HG02870 (cell line): Measurements from ENCODE around the gene RNF166.

Experiments used
- ATAC-seq: cut with Tn5 transposase; IDR thresholded peaks from one replicate; pipeline ENCODE4 v1.9.1; 2021; ENCODE audit warnings: mild to moderate bottlenecking, moderate library complexity; ENCODE audit not compliant: unreplicated experiment

The RNF166 gene

DNA sequence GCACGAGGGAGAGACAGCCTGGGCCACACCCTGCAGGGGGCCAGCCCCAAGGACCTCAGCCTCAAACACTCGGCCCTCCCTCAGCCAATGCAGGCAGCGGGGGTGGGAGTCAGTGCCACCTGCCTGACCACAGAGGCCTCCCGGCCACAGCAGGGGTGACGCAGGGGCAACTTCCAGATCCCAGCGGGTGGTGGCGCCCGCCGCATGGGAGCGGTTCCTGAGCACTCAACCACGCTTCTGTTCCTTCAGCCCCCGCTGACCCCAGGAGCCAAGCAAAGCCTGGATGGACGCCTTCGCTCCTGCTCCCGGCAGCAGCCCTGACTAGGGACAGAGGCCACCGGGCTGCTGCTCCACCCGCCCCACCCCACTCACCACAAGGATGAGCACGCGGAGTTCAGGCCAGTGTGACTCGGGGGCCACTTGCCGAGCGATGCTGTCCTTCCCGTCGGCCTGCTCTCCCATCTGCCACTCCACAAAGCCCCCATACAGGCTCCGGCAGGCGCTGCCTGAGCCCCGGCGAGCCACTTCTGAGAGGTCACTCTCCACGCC, 50.4 kb downstream of the RNF166 start:
- no peak for ATAC-seq

DNA sequence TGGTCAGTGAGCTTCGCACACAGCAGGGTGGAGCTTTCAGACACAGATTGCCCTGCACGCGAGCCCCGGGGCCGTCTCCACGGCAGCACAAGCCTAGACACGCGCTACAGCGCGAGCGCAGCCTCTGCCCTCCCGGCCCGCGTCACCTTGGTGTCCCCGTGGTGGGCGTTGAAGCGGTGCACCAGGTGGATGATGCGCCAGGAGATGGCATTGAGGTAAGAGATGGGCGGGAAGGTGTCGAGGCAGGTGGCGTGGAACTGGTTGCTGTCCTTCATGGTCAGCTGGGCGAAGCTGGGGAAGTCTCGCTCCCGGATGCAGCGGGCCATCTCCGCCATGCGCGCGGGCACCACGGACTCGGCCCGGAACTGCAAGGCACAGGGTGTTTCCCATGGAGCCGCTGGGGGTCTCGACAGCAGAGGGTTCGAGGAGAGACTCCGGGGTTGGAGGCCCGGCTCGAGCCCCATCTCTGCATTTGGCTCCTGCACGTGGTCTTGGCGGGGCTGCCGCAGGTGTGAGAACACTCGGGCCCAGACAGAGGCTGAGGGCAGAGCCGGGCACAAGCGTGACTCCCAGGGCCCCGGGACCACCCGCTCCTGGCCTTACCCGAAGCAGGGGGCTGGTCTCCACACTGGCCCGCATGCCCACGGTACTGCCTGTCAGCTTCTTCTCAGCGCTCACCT, 51.0 kb downstream of the RNF166 start:
- no peak for ATAC-seq

DNA sequence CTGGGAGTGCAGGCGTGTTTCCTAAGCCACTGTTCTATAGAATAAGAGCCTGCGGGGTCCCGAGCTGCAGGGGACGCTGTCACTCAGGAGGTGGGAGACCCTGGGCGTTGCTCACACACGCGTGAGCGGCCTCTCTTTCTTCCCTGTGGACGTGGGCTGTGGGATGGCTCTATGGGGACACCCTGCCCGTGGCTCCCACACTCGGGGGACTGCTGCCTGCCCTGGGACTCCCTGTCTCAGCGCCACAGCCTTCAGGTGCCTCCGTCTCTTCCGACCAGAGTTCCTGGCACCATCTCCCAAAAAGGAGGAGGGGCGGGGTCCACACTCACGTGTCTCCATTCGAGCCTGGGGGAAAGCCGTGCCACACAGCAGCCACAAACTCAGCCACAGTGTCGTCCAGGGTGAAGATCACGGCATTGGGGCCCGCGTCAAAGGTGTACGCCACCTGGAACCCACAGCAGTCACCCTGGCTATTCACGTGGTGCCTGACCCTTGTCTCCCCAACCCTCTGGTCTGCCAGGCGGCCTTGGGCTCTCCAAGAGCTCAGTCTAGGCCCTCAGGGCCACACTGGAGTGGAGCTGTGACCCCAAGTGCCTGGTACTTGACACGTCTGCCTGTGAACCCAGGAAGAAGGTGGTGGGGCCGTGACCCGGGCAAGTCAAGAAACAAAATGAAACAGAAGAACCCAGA, 51.7 kb downstream of the RNF166 start:
- ATAC-seq: no peak

- ATAC-seq: no peak
These were observed 52.4 kb downstream of the RNF166 start for GRCh38 chr16:88653596-88654362.

- ATAC-seq: no peak
These were observed 53.1 kb downstream of the RNF166 start for GRCh38 chr16:88653101-88653500.

GRCh38 chr16:88652762-88653063, 53.5 kb downstream of the RNF166 start:
- ATAC-seq: no peak

GRCh38 chr16:88651989-88652761, 54.0 kb downstream of the RNF166 start:
- ATAC-seq: no peak

GRCh38 chr16:88651276-88651988, 54.8 kb downstream of the RNF166 start:
- ATAC-seq: peak; percentile 78

DNA sequence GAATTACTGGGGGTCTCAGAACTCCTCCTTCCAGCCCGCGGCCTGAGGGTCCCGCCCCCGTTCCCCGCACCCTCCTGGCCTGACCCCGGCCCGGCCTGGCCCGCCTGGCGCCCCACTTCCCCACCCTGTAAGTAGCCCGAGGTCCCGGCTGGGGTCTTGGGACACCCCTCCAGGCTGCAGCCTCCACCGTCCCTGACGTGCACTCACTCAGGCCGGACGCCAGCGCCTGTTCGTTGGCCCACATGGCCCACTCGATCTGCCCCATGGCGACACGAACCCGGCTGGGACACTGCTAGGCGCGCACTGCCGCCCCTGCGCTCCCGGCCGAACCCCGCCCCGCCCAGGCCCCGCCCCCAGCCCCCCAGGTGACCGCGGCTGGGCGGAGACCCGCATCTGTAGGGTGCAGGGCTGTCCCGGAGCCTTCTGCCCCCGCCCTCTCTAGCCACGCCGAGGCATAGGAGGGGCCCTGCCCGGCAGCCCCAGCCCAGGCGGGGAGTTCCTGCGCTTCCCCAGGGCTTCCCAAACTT, 55.4 kb downstream of the RNF166 start, which contains the start of gene CYBA:
CYBA (minus strand) TSS at position 305 of the 527 bp plus-strand sequence; CDS start at position 265, 40 bp downstream.
- peak; percentile 76 for ATAC-seq

DNA sequence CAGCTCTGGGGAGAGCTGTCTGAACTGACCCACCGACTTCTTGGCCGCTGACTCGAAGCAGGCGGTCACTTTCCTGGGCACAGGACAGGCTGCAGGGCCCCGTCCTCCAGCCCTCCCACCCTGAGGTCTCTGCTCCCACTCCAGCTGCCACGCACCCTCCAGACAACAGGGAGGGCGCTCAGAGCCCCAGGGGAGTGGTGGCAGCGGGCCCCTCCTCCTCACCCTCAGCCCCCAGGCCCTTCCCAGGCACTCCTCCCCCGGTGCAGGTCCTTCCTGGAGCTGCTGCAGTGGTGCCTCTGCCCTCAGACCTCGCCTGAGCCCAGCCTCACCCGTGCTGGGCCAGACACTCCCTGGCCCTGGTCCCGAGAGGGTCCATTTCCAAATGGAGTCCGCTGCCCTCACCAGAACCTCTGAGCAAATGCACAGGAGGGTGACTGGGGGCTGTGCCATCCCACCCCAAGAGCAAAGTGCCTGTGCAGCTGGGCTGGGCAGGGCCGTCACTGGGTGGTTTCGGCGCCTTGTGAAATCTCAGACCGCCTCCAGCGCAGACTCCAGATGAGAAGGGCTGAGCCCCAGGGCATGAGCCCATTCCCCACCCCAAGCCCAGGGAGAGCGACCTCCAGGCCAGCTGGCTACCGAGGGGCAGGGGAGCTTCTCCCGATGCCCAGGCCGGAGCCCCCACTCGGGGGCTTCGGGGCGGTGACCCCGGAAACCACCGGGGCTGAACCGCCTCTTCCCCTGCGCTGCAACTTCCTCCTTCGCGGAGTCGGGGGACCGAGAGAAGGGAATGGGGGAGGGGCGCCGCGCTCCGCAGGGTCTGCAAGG, 56.1 kb downstream of the RNF166 start:
- no peak for ATAC-seq

GRCh38 chr16:88649195-88649923, 56.8 kb downstream of the RNF166 start:
- no peak for ATAC-seq

GRCh38 chr16:88647178-88648070, 58.8 kb downstream of the RNF166 start:
- ATAC-seq: no peak
